ACHN (cell line): ENCODE results near the gene SLC24A4.
"Not testable (repeated sequence)": the region's sequence is repeated elsewhere in the genome, so short reads cannot be mapped to it uniquely, and the experiment has no call there.

Source experiments
- DNase-seq: peaks from one replicate; pipeline ENCODE4 v3.0.0-alpha.2; 2015
- in situ Hi-C: cut with HindIII; loops from 2 replicates; pipeline ENCODE4 v1.10.0; 2017; ENCODE audit warnings: low sequenced_read_pairs, low pct_ligation_motif_present, low pct_unique_long_range_greater_than_20kb

SLC24A4 gene

DNA sequence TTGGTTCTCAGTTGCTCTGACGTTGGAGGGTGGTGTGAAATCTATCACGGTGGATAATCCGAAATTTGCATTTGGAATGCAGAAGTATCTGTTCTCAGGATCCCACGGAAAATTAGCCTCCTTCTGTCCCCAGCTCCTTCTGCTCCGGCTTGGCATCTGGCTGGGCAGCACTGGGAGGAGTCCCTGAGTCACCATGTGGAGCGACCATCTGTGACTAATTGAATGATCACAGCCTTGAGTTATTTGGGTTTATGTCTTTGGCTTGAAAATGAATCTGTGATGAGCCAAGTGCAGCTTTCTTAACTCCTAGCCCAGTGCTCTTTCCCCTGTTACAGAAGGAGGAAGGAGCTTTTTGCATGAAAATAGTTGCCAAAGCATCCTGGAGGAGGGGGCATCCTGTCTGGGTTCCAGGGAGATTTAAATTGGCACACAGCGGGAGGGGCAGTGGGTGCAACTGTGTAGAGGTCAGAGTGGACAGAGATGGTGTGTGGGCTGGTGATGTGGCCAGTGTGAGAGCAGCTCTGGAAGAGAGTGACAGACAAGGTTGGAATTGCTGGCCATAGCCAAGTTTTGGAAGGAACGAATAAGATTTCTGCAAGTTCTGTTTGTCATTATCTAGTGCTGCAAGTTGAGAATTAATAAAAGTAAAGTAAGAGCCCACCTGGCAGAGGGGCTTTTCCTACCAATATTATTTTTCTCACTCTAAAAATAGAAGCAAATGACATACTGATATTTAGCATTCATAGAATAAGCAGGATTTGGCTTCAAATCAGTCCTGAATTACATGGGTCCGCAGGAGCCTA, 74.4 kb downstream of the SLC24A4 start:
- peak; percentile 36 for DNase-seq
- in situ Hi-C loops, result no loop called here

DNA sequence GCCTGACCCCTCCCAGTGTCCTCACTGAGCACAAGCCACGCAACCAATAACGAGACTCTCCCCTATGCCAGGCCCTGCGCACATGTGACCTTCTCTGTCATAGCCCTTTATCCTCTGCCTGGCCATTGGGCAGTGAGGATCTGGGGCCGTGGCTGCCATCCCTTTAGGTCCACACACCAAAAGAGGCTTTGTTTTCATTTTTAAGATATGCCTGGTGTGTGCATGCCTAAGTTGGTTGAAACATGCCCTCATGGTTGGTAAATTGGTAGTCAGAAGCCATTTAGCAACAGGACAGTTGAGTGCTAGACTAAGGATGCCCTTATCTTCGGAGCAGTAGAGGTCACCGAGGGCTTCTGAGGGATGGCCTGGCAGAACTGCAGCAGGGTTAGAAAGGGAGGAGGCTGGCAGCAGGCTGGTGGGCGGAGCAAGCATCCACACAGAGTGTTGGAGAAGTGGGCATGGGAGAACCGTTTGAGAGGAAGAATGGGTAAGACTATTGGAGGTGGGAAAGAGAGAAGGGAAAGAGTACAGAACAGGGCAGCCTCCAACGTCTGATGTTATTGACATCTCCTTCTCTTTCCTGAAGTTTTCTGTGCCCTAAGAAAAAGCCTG, 75.1 kb downstream of the SLC24A4 start:
- in situ Hi-C loops, result no loop called here

DNA sequence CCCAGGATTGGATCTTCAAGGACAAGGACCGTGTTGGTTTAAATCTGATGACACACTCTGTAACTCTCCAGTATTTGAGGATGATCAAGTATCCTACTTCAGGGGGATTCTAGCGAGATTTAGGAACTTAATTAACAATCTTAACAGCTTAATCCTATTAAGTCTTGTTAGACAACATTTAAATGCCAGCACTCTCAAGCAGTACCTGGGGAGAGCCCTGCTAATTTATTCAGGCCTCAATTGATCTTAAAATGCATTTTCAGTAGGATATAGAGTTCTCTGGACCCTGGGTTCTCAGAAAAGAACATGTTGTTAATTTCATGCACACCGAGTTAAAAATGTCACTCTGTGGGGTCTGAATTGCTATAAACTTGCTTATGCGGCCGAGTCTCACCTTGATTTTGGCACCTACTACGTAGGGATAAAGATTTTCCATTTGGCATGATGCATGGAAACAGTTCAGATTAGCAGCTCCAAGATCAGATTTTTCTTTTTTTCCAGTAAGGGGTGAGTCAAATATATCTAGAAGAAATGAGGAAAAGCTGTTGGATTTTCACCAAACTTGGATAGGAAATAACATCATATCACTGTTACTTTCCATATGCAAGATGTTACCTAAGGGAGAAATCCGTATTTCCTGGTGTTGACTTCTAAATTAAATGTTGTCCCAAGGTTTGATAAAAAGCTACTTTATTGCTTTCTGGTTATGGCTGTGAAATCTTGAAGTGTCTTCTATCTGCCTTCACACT, 76.1 kb downstream of the SLC24A4 start:
- in situ Hi-C loops, result no loop called here

More for the DNA sequence above, 75.1 kb downstream of the SLC24A4 start:
- DNase-seq, result no peak

DNA sequence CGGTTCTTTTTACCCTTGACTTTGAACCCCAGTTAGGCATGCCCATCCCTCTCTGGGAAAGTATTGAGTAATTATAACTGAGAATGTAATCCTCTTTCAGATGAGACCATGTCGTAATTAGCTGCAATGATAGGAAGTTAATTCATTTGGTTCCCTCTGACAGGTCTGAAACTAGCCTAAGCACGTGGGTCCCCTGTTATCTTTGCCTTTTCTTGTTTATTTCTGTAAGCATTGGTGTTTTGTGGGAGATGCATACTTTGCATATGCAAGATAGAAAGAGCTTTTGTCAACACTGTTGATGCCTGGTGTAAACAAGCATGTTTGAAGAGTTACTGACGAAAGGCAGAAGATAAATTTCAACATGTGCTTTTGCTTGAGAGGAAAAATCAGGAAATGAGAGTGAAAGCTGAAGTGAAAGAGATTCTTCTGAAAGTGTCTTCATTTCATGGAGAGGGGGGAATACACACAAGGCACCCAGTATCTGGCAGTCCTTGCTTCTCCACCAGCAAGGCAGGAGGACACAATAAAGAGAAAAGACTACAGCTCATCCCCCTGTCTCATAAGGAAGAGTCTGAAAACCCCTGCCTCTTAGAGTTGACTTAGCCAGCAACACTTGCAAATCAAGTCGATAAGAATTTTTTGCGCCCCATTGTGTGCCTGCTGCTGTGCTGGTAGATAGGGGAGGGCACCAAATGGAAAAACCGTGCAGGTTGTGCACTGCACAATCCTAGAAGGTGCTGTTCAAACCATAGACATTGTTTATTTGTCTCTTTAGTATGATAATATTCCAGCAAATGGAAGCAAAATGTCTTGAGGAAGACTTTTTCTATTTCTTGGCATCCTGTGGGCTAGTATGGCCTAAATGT, 77.8 kb downstream of the SLC24A4 start:
- in situ Hi-C loops, result no loop called here
- no peak for DNase-seq

More for the DNA sequence above, 76.1 kb downstream of the SLC24A4 start:
- DNase-seq, result no peak

DNA sequence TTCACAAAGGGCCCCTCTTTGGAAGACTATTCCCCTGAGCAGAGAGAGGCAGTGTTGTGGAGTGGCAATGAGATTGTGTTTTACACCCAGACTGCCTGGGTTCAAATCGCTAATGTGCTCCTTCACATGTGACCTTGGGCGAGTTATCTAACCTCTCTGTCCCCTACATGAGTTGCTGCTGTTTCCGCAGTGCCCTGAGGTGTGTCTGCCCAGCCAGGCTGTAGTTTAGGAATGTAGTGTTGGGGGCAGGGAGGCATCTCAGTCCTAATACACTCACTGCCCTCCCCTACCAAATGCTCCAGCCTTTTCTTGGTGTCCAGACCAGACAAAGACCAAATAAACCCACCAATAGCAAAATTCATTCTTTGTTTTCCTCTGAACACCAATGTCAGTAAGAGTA, 78.6 kb downstream of the SLC24A4 start:
- in situ Hi-C loops, result no loop called here
- DNase-seq, result no peak

DNA sequence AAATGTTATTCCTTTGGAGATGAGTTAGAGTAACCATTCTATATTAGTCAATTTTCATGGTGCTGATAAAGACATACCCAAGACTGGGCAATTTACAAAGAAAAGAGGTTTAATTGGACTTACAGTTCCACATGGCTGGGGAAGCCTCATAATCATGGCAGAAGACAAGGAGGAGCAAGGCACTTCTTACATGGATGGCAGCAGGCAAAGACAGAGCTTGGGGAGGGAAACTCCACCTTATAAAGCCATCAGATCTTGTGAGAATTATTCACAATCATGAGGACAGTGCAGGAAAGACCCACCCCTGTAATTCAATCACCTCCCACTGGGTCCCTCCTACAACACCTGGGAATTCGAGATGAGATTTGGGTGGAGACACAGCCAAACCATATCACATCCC, 79.5 kb downstream of the SLC24A4 start:
- in situ Hi-C loops, DNase-seq: not testable (repeated sequence)

DNA sequence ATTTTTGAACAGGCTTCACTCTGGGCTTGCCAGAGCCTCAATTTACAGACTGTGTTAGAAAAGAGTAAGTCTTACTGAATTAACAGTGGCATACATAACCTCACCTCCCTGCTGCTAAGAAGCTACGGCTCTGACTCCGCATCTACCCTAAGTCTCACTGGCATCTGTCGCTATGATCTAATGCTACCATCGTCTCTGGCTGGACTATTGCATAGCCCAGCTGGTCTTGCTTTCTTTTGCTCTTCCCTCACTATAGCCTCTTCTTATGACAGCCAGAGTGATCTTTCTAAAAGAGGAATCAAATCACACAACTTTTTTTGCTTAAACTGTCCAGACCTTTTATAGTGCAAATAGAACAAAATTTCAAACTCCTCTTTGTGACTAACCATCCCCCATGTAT, 81.1 kb downstream of the SLC24A4 start:
- in situ Hi-C loops, result no loop called here
- DNase-seq, result no peak

DNA sequence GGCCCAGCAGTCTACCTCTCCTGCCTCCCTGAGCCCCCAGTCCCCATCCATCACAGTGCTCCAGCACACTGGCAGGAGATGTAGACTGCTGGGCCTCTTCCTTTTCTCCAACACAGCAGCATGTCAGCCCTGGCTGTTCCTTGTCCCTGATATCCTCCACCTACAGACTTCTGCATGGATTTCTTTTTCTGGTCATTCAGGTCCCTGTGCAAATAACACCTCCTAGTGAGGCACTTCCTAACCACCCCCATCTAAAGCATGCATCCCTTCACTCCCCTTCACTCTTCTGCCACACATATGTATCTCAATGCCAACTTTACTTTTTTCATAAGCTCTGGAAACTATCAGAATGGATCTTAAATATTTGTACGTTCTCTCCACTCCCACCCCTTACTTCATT, 81.5 kb downstream of the SLC24A4 start:
- in situ Hi-C loops, result no loop called here
- DNase-seq, result no peak

DNA sequence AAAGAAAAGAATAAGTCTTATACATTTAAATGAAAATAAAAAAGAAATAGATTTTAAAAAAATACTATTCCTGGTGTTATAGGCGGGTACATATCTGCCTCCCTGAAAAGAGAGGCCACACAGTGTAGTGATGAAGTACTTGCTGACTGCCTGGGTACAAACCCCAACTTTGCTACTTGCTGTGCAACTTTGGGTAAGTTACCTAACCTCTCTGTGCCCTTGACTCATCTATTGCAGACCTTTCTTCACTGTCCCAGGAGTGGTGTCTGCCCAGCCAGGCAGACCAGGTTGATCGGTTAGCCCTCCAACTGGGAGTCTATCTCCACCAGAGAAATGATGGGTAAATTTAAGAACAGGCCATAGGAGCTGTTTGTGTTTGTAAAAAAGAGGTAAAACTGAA, 82.0 kb downstream of the SLC24A4 start:
- DNase-seq, result no peak
- in situ Hi-C loops, result no loop called here

DNA sequence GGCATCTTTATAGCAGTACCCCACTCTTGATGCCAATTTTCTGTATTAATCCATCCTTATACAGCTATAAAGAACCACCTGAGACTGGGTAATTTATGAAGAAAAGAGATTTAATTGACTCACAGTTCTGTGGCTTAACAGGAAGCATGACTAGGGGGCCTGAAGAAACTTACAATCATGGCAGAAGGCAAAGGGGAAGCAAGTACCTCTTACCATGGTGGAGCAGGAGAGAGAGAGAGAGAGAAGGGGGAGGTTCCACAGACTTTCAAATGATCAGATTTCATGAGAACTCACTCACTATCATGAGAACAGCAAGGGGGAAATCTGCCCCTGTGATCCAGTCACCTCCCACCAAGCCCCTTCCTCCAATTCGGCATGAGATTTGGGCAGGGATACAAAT, 84.4 kb downstream of the SLC24A4 start:
- no peak for DNase-seq
- in situ Hi-C loops, result no loop called here

DNA sequence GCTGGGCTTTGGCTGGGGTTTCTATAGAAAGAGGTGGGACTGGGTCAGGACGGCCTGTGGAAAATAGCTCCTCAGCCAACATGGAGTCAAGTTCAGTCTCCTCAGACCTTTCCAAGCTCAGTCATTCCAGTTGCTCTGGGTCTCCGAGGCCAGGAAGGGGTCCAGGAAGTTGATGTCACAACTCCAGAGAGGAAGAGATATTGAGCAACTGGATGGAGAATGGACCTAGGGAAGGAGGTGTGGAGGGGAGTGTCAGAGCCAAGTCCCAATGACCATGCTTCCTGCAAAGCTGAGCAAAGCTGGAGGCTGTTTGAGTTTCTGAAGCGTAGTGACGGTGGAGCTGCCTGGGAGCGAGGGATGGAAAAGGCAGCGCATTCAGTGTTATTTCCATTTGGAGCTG, 86.1 kb downstream of the SLC24A4 start:
- in situ Hi-C loops, result no loop called here
- DNase-seq, result no peak

DNA sequence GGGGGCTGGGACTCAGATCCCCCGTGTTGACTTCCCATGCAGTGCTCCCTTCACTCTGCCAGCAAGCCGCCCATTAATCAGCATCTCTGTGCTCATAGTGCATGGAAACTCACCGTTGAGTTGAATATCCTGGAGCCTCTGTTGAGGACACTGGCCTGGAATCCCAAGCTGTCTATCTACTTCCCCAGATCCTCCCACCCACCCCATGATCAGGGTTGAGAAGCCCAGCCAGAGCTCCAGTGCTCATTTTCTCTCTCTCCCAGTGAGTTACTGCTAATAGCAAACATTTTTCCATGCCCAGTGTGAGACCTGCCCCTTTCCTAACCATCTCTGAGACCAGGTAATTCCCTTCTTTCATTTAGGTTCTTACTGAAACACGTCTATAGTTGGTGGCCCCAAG, 88.2 kb downstream of the SLC24A4 start:
- in situ Hi-C loops, result no loop called here
- DNase-seq, result no peak

DNA sequence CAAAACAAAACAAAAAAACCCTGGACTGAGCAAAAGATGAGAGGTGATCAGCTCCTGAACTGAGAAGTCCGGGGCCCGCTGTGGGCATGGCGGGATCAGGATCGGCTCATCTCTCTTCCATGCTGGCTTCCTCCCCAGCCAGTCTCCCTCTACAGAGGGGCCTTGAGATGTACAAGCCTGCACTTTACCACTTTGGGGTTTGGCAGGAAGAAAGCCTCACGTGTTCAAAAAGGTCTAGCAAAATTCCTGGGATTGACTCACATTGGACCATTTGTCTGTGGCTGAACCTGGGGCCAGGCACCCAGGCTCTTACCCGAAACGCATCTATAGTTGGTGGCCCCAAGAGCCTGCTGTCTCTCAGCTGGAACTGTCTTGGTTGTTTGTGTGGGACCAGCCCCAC, 89.0 kb downstream of the SLC24A4 start:
- in situ Hi-C loops, result no loop called here
- DNase-seq, result no peak

DNA sequence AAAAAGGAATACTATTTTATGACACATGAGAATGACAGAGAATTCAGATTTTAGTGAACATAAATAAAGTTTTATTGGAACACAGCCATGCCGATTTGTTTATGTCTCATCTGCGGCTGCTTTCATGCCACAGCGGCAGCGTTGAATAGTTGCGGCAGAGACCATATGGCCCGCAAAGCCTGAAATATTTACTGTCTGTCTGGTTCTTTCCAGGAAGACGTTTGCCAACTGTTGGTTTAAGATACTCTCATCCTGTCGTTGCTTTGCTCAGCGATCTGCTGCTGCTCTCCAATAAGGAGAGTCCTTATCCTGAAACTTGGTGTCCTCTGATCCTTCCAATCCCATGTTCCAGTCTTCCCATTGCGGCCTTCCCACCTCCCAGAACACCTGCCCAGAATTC, 89.9 kb downstream of the SLC24A4 start:
- in situ Hi-C loops, result no loop called here

DNA sequence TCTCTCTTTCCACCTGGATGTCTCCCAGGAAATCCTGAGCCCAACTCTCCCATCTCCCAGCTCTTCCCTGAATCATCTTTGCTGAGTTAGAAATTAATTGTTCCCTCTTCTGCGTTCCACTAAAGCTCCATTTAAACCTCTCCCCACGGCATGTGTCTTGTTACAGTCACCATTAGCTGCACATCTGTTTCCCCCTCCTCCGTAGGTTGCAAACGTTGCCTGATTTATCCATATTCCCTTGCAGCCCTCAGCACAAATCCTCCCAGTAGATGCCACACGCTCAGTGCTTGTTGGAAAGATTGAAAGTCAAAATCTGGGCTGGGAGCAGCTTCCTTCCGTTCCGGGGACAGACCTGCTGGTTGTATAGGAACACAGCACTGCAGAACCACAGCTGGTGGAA, 90.4 kb downstream of the SLC24A4 start:
- DNase-seq, result no peak
- in situ Hi-C loops, result no loop called here

More for the DNA sequence above, 89.9 kb downstream of the SLC24A4 start:
- DNase-seq, result no peak

DNA sequence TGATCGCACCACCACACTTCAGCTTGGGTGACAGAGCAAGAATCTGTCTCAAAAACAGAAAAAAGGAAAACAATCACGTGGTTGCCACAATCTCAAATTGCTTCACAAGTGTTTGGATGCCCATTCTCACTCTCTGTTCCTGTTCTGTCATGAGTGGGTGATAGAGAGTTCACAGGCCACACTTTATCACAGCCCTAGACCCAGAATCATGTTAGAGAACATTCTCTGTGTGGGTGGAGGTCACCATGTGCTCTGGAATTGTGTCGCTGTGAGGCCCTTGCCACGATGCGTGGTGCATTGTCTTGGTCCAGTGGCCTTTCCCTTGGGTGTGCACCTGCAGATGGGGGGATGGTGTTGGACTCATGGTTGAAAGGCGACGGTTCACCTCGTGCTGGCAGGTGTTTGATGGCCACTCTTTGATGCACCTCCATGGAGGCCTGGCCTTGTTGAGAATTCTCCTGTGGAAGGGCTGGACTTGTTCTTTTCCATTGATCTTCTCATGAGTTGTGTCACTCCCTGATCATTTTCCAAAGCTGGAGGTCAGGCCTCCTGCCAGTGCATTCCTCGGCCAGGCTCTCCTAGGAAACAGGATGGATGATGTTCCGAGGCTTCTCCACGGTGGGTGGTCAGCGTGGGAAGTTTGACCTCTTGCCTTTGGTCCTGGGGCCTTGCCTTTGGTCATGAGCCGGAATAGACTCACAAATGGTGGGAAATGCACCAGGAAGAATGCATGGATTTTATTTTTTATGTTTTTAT, 91.9 kb downstream of the SLC24A4 start:
- in situ Hi-C loops, result no loop called here
- no peak for DNase-seq

DNA sequence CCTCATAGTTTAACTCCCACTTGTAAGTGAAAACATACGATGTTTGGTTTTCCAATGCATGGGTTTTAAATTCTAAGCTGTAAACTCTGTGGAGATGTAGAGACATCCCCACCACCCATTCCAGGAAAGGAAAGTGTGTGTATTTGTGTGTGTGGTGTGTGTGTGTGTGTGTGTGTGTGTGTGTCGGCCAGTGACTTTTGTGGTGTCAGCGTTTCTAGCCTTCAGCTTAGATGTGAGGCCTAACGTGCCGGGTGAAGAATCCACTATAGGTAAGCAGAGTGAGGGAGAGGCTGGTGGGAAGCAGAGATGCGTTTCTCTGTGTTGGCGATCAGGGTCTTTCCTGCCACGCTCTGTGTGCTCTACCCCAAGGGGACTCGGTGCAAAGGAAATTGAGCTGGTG, 93.0 kb downstream of the SLC24A4 start:
- DNase-seq, result no peak
- in situ Hi-C loops, result no loop called here

DNA sequence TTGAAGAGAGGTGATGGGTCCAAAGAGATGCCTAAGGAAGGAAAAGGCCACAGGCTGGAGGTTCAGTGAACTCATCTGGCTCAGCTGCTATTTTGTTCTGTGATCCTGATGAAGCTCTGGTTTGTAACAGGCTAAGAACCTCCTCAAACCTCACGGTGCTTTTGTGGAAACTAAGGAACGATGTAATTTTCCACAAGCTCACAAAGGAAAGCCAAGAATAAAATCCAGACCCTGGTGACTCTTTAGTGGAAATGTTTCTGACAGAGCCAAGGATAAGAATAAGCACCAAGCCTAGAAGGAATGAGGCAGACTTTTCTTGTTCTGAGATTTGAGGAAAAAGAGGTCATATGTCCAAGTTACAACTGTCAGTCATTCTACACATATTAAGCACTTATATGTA, 93.6 kb downstream of the SLC24A4 start:
- no peak for DNase-seq
- in situ Hi-C loops, result no loop called here
